Neural cell (in vitro differentiated cells): Measurements from ENCODE around the gene TCF12. TPM values are rescaled to one million over a fixed set of nuclear protein-coding genes. Genes with fewer than 3 reads are reported as not detected.

ENCODE experiments used
- H2AFZ ChIP-seq: fragments of 200-600, 300-800 bp; sonication (generic), shearing (Covaris generic); 2 replicates; pipeline ENCODE4 v1.6.0; 2014; ENCODE audit warnings: low read depth, mild to moderate bottlenecking, antibody characterized with exemption, low read length, moderate library complexity
- H3F3A ChIP-seq: fragments of 200-600 bp; shearing (Covaris generic); 2 replicates; pipeline ENCODE4 v1.6.1; 2016; ENCODE audit warnings: mild to moderate bottlenecking, moderate library complexity, mixed read lengths, antibody characterized with exemption, low read length; ENCODE audit not compliant: insufficient read depth, poor library complexity, severe bottlenecking
- H3K27ac ChIP-seq: fragments of 200-600, 300-800 bp; sonication (generic), shearing (Covaris generic); 2 replicates; pipeline ENCODE4 v1.5.1; 2014; ENCODE audit warnings: mild to moderate bottlenecking, low read length, moderate library complexity
- H3K27me3 ChIP-seq: fragments of 300-800, 200-600 bp; sonication (generic), shearing (Covaris generic); 2 replicates; pipeline ENCODE4 v1.6.0; 2014; ENCODE audit warnings: mild to moderate bottlenecking, low read depth, low read length, moderate library complexity; ENCODE audit not compliant: insufficient read depth
- H3K36me3 ChIP-seq: fragments of 300-800, 200-600 bp; sonication (generic), shearing (Covaris generic); 2 replicates; pipeline ENCODE4 v1.5.1; 2014; ENCODE audit warnings: mild to moderate bottlenecking, antibody characterized with exemption, low read length, moderate library complexity; ENCODE audit not compliant: insufficient read depth
- H3K4me2 ChIP-seq: fragments of 300-800, 200-600 bp; sonication (generic), shearing (Covaris generic); 2 replicates; pipeline ENCODE4 v1.6.0; 2014; ENCODE audit warnings: mild to moderate bottlenecking, low read length
- H3K4me3 ChIP-seq: fragments of 300-800, 200-600 bp; sonication (generic), shearing (Covaris generic); 2 replicates; pipeline ENCODE4 v1.5.1; 2014; ENCODE audit warnings: mild to moderate bottlenecking, low read length, moderate library complexity
- H3K79me2 ChIP-seq: fragments of 200-600 bp; shearing (Covaris generic); replicated peaks from 2 replicates; pipeline ENCODE4 v1.6.0; 2014; ENCODE audit warnings: mild to moderate bottlenecking, low read length, moderate library complexity; ENCODE audit not compliant: insufficient read depth
- H3K9ac ChIP-seq: fragments of 300-800, 200-600 bp; sonication (generic), shearing (Covaris generic); 2 replicates; pipeline ENCODE4 v1.6.1; 2016; ENCODE audit warnings: mild to moderate bottlenecking, low read length, mixed read lengths
- H3K9me2 ChIP-seq: fragments of 200-600 bp; shearing (Covaris generic); 2 replicates; pipeline ENCODE4 v1.6.1; 2016; ENCODE audit warnings: mild to moderate bottlenecking, low read length, mixed read lengths; ENCODE audit not compliant: insufficient read depth
- H3K9me3 ChIP-seq: fragments of 200-600, 300-800 bp; sonication (generic), shearing (Covaris generic); 2 replicates; pipeline ENCODE4 v1.6.1; 2016; ENCODE audit warnings: mild to moderate bottlenecking, mixed run types, low read length, moderate library complexity, mixed read lengths
- H4K20me1 ChIP-seq: fragments of 200-600 bp; shearing (Covaris generic); 2 replicates; pipeline ENCODE4 v1.6.1; 2016; ENCODE audit warnings: mild to moderate bottlenecking, mixed run types; ENCODE audit not compliant: insufficient read depth
- CTCF ChIP-seq: fragments of 450-650 bp; IDR thresholded peaks from 2 replicates; pipeline ENCODE4 v1.5.1; 2014; ENCODE audit warnings: antibody characterized with exemption, mild to moderate bottlenecking, moderate library complexity; ENCODE audit not compliant: poor library complexity, severe bottlenecking
- EP300 ChIP-seq: fragments of 450-650 bp; conservative IDR thresholded peaks from 2 replicates; pipeline ENCODE4 v1.6.1; 2014; ENCODE audit warnings: antibody characterized with exemption, mild to moderate bottlenecking, moderate library complexity; ENCODE audit not compliant: poor library complexity, severe bottlenecking
- EZH2 ChIP-seq: fragments of 200-600, 300-800 bp; shearing (Covaris generic), sonication (generic); IDR thresholded peaks from 2 replicates; pipeline ENCODE4 v1.6.1; 2014; ENCODE audit warnings: antibody characterized with exemption, low read length, borderline replicate concordance, mild to moderate bottlenecking; ENCODE audit not compliant: insufficient read depth, poor library complexity, severe bottlenecking
- MXI1 ChIP-seq: fragments of 450-650 bp; conservative IDR thresholded peaks from 2 replicates; pipeline ENCODE4 v1.6.1; 2014; ENCODE audit warnings: antibody characterized with exemption, mild to moderate bottlenecking; ENCODE audit not compliant: poor library complexity, severe bottlenecking
- POLR2AphosphoS5 ChIP-seq: IDR thresholded peaks from 2 replicates; pipeline ENCODE4 v1.6.1; 2012
- RAD21 ChIP-seq: fragments of 450-650 bp; conservative IDR thresholded peaks from 2 replicates; pipeline ENCODE4 v1.6.1; 2014; ENCODE audit warnings: antibody characterized with exemption, mild to moderate bottlenecking, moderate library complexity
- SMC3 ChIP-seq: fragments of 450-650 bp; conservative IDR thresholded peaks from 2 replicates; pipeline ENCODE4 v1.6.1; 2014; ENCODE audit warnings: antibody characterized with exemption, mild to moderate bottlenecking, moderate library complexity; ENCODE audit not compliant: poor library complexity
- TAF1 ChIP-seq: IDR thresholded peaks from 2 replicates; pipeline ENCODE4 v1.6.1; 2012; ENCODE audit warnings: low read depth
- polyA plus RNA-seq: library from polyadenylated mRNA; depleted of rRNA; stranded (reverse); fragments of >200 nt; gene quantifications from 2 replicates; pipeline ENCODE4 v1.2.3, GENCODE V29; 2014
- TF ChIP-seq, protein P1 (sequence below): IDR thresholded peaks from 2 replicates; pipeline ENCODE4 v1.6.1; 2012; ENCODE audit warnings: borderline replicate concordance

TCF12 gene
- polyA plus RNA-seq, 1 donor from 2014 or later: 52.7 TPM

GRCh38 chr15:57273402-57273801 is 355.0 kb downstream of the TCF12 start:
- no peak overlapping the region for H3K4me2 ChIP-seq
- H2AFZ ChIP-seq: no peak overlapping the region
- no peaks in the 10 kb centered on the region for H3F3A ChIP-seq
- H3K79me2 ChIP-seq: no peaks in the 10 kb centered on the region
- no peak for TF ChIP-seq TAF1
- no peak overlapping the region for H3K9ac ChIP-seq
- no peaks in the 10 kb centered on the region for H3K9me3 ChIP-seq
- H3K9me2 ChIP-seq: no peaks in the 10 kb centered on the region
- H3K36me3 ChIP-seq: no peaks in the 10 kb centered on the region
- H4K20me1 ChIP-seq: no peaks in the 10 kb centered on the region
- H3K27me3 ChIP-seq: no peaks in the 10 kb centered on the region
- H3K27ac ChIP-seq: no peak overlapping the region
- no peak overlapping the region for H3K4me3 ChIP-seq

GRCh38 chr15:57278439-57278838 is 360.0 kb downstream of the TCF12 start:
- no peaks in the 10 kb centered on the region for H3K9me3 ChIP-seq
- no peak overlapping the region for H3K27ac ChIP-seq
- no peaks in the 10 kb centered on the region for H3K79me2 ChIP-seq
- H3K4me3 ChIP-seq: no peak overlapping the region
- H3K27me3 ChIP-seq: no peaks in the 10 kb centered on the region
- H3F3A ChIP-seq: no peaks in the 10 kb centered on the region
- no peak for TF ChIP-seq MXI1
- no peak for TF ChIP-seq RAD21
- no peak for TF ChIP-seq TAF1
- no peak for TF ChIP-seq POLR2AphosphoS5
- H4K20me1 ChIP-seq: no peaks in the 10 kb centered on the region
- H3K9ac ChIP-seq: no peak overlapping the region
- H2AFZ ChIP-seq: no peak overlapping the region
- H3K36me3 ChIP-seq: no peaks in the 10 kb centered on the region
- H3K9me2 ChIP-seq: no peaks in the 10 kb centered on the region
- H3K4me2 ChIP-seq: no peak overlapping the region

DNA sequence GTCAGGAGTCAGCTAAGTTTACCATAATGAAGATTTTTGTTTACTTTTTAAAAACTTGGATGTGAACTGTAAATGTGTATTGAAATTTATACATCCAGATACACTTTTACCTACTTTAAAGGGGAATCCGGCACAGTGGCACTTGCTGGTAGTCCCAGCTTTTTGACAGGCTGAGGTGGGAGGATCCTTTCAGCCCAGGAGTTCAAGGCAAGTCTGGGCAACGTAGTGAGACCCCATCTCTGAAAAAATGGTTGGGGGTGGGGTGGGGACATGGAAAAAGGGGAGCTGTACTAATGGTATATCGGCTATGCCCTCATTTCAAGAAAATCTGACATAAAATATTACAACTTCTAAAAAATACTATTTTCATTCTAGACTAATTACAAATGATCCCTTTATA is 362.0 kb downstream of the TCF12 start:
- Histone ChIP-seq H3K36me3 (no peaks in the 10 kb centered on the region), H3K79me2 (no peaks in the 10 kb centered on the region), H3K4me3 (no peak overlapping the region), H3K9me3 (no peaks in the 10 kb centered on the region), H3K27me3 (no peaks in the 10 kb centered on the region), H4K20me1 (no peaks in the 10 kb centered on the region), H2AFZ (no peak overlapping the region), H3K9me2 (no peaks in the 10 kb centered on the region), H3K4me2 (no peak overlapping the region), H3K9ac (no peak overlapping the region), H3F3A (no peaks in the 10 kb centered on the region), H3K27ac (no peak overlapping the region)
- TF ChIP-seq EP300 (no peak), EZH2 (no peak), SMC3 (no peak), CTCF (no peak), POLR2AphosphoS5 (no peak)

- Histone ChIP-seq H3F3A (no peaks in the 10 kb centered on the region), H3K79me2 (no peaks in the 10 kb centered on the region), H3K27ac (peak overlapping the region; percentile 5), H3K27me3 (no peaks in the 10 kb centered on the region), H3K4me2 (no peak overlapping the region), H3K9me3 (no peaks in the 10 kb centered on the region), H3K36me3 (no peaks in the 10 kb centered on the region), H2AFZ (no peak overlapping the region), H3K9ac (no peak overlapping the region), H4K20me1 (no peaks in the 10 kb centered on the region), H3K4me3 (no peak overlapping the region), H3K9me2 (no peaks in the 10 kb centered on the region)
- TF ChIP-seq SMC3 (no peak), RAD21 (no peak), POLR2AphosphoS5 (no peak), EZH2 (no peak), MXI1 (no peak), TAF1 (no peak), CTCF (no peak), EP300 (no peak)
- TF ChIP-seq, protein P1, sequence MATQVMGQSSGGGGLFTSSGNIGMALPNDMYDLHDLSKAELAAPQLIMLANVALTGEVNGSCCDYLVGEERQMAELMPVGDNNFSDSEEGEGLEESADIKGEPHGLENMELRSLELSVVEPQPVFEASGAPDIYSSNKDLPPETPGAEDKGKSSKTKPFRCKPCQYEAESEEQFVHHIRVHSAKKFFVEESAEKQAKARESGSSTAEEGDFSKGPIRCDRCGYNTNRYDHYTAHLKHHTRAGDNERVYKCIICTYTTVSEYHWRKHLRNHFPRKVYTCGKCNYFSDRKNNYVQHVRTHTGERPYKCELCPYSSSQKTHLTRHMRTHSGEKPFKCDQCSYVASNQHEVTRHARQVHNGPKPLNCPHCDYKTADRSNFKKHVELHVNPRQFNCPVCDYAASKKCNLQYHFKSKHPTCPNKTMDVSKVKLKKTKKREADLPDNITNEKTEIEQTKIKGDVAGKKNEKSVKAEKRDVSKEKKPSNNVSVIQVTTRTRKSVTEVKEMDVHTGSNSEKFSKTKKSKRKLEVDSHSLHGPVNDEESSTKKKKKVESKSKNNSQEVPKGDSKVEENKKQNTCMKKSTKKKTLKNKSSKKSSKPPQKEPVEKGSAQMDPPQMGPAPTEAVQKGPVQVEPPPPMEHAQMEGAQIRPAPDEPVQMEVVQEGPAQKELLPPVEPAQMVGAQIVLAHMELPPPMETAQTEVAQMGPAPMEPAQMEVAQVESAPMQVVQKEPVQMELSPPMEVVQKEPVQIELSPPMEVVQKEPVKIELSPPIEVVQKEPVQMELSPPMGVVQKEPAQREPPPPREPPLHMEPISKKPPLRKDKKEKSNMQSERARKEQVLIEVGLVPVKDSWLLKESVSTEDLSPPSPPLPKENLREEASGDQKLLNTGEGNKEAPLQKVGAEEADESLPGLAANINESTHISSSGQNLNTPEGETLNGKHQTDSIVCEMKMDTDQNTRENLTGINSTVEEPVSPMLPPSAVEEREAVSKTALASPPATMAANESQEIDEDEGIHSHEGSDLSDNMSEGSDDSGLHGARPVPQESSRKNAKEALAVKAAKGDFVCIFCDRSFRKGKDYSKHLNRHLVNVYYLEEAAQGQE: no peak
Measured at GRCh38 chr15:57281321-57281720, 362.9 kb downstream of the TCF12 start.
